IMR-90 (cell line): Measurements from ENCODE around the gene KCNIP1. TPM values are rescaled to one million over a fixed set of nuclear protein-coding genes. Genes with fewer than 3 reads are reported as not detected.

Experiments used
- ATAC-seq: fragments of 200-7000 bp; cut with Tn5 transposase; 2 replicates; pipeline ENCODE4 v1.9.1; 2020; ENCODE audit warnings: low read depth, mild to moderate bottlenecking, moderate library complexity
- BruUV-seq: library from RNA; stranded (reverse); fragments of 400-500 nt; replicated peaks from 2 replicates; lab custom pipeline; 2021; lab: Mats Ljungman, UMichigan
- CTCF ChIA-PET: fragments of 300-600 bp; formaldehyde crosslinking; extraction: SDS; loops from one replicate; lab custom pipeline; 2021; ENCODE audit warnings: antibody characterized with exemption; lab: Yijun Ruan, JAX
- POLR2A ChIA-PET: fragments of 300-600 bp; sonication (Branson Sonifier 250); formaldehyde crosslinking; loops from one replicate; lab custom pipeline; 2022; ENCODE audit warnings: antibody characterized with exemption; ENCODE audit not compliant: unreplicated experiment; lab: Charles Lee
- DNase-seq: peaks from one replicate; pipeline ENCODE4 v3.0.0; 2013
- H2AFZ ChIP-seq: replicated peaks from 2 replicates; pipeline ENCODE3; 2013; ENCODE audit warnings: low read length, mild to moderate bottlenecking; ENCODE audit not compliant: poor library complexity
- H2AK5ac ChIP-seq: 2 replicates; pipeline ENCODE4 v1.6.1; 2013; ENCODE audit warnings: low read depth, low read length, inconsistent platforms
- H2AK9ac ChIP-seq: replicated peaks from 2 replicates; pipeline ENCODE3; 2013; ENCODE audit warnings: mild to moderate bottlenecking, low read depth, low read length, moderate library complexity; ENCODE audit not compliant: poor library complexity
- H2BK120ac ChIP-seq: 2 replicates; pipeline ENCODE4 v1.6.1; 2013; ENCODE audit warnings: low read depth, low read length, inconsistent platforms
- H2BK15ac ChIP-seq: 3 replicates; pipeline ENCODE4 v1.6.1; 2013; ENCODE audit warnings: low read depth, low read length, inconsistent platforms
- H2BK20ac ChIP-seq: 2 replicates; pipeline ENCODE4 v1.6.1; 2013; ENCODE audit warnings: low read depth, mild to moderate bottlenecking, inconsistent platforms, low read length, moderate library complexity
- H2BK5ac ChIP-seq: 2 replicates; pipeline ENCODE4 v1.6.1; 2013; ENCODE audit warnings: mild to moderate bottlenecking, low read depth, low read length, inconsistent platforms; ENCODE audit not compliant: poor library complexity, severe bottlenecking
- H3K14ac ChIP-seq: replicated peaks from 2 replicates; pipeline ENCODE4 v1.6.1; 2013; ENCODE audit warnings: low read depth, low read length, inconsistent platforms
- H3K18ac ChIP-seq: 2 replicates; pipeline ENCODE4 v1.6.1; 2013; ENCODE audit warnings: low read depth, low read length, control low read depth
- H3K23ac ChIP-seq: 2 replicates; pipeline ENCODE4 v1.6.1; 2013; ENCODE audit warnings: low read depth, low read length, inconsistent platforms
- H3K27ac ChIP-seq: 2 replicates; pipeline ENCODE4 v1.5.1; 2013; ENCODE audit warnings: mild to moderate bottlenecking, control low read depth, low read length; ENCODE audit not compliant: insufficient read depth
- H3K27me3 ChIP-seq: 2 replicates; pipeline ENCODE4 v1.6.1; 2013; ENCODE audit warnings: low read length; ENCODE audit not compliant: control insufficient read depth, insufficient read depth
- H3K36me3 ChIP-seq: 2 replicates; pipeline ENCODE4 v1.6.1; 2013; ENCODE audit warnings: low read length, mixed read lengths; ENCODE audit not compliant: control insufficient read depth, insufficient read depth
- H3K4ac ChIP-seq: 2 replicates; pipeline ENCODE4 v1.6.1; 2013; ENCODE audit warnings: low read depth, low read length, inconsistent platforms
- H3K4me1 ChIP-seq: 2 replicates; pipeline ENCODE4 v1.6.1; 2013; ENCODE audit warnings: low read length, mixed read lengths; ENCODE audit not compliant: control insufficient read depth, insufficient read depth
- H3K4me2 ChIP-seq: 2 replicates; pipeline ENCODE4 v1.6.1; 2013; ENCODE audit warnings: low read depth, mild to moderate bottlenecking, control low read depth, low read length, moderate library complexity
- H3K4me3 ChIP-seq: 2 replicates; pipeline ENCODE4 v1.5.1; 2013; ENCODE audit warnings: low read depth, mild to moderate bottlenecking, control low read depth, low read length, moderate library complexity; ENCODE audit not compliant: insufficient read depth
- H3K56ac ChIP-seq: 2 replicates; pipeline ENCODE4 v1.6.1; 2013; ENCODE audit warnings: low read length, inconsistent platforms; ENCODE audit not compliant: insufficient read depth; ENCODE audit errors: extremely low read depth
- H3K79me1 ChIP-seq, 2 experiments: 2 replicates each; pipeline ENCODE4 v1.6.1; 2013; ENCODE audit warnings: low read length in 2 of 2, inconsistent platforms in 1 of 2, low read depth in 1 of 2
- H3K9ac ChIP-seq: 2 replicates; pipeline ENCODE4 v1.6.1; 2013; ENCODE audit warnings: low read depth, low read length, control low read depth
- H3K9me1 ChIP-seq: 2 replicates; pipeline ENCODE4 v1.6.1; 2013; ENCODE audit warnings: low read length, inconsistent platforms; ENCODE audit not compliant: insufficient read depth
- H3K9me3 ChIP-seq: 2 replicates; pipeline ENCODE4 v1.6.1; 2013; ENCODE audit warnings: low read length; ENCODE audit not compliant: control insufficient read depth, insufficient read depth
- H4K20me1 ChIP-seq: 2 replicates; pipeline ENCODE4 v1.6.1; 2013; ENCODE audit warnings: low read length, inconsistent platforms; ENCODE audit not compliant: insufficient read depth
- H4K5ac ChIP-seq: 2 replicates; pipeline ENCODE4 v1.6.1; 2013; ENCODE audit warnings: mild to moderate bottlenecking, low read depth, low read length, control low read depth
- H4K8ac ChIP-seq, 2 experiments: 2 replicates each; pipeline ENCODE4 v1.6.1; 2013; ENCODE audit warnings: low read depth in 2 of 2, low read length in 2 of 2, control low read depth in 1 of 2, inconsistent platforms in 1 of 2
- H4K91ac ChIP-seq: 2 replicates; pipeline ENCODE4 v1.6.1; 2013; ENCODE audit warnings: low read depth, low read length, inconsistent platforms; ENCODE audit not compliant: insufficient read depth
- CEBPB ChIP-seq: IDR thresholded peaks from 2 replicates; pipeline ENCODE4 v1.6.1; 2012; ENCODE audit warnings: low read depth, low read length, improper control_type of control experiment
- CHD1 ChIP-seq: IDR thresholded peaks from 2 replicates; pipeline ENCODE4 v1.6.1; 2012; ENCODE audit warnings: low read depth, low read length, improper control_type of control experiment
- MAZ ChIP-seq: IDR thresholded peaks from 2 replicates; pipeline ENCODE4 v1.6.1; 2012; ENCODE audit warnings: low read depth, mild to moderate bottlenecking, low read length, improper control_type of control experiment, moderate library complexity, borderline replicate concordance
- WGBS, 2 experiments: methylation state at CpG; one replicate each; pipeline versions ENCODE4 v1.1.5 to v1.1.7; 2013; ENCODE audit warnings: missing lambda C conversion rate in 2 of 2; ENCODE audit not compliant: insufficient read length in 1 of 2; ENCODE audit errors: extremely low coverage in 2 of 2; 5-methylcytosine and 5-hydroxymethylcytosine counted together
- dilution Hi-C: fragments of 300-500 bp; cut with HindIII; formaldehyde crosslinking; loops from one replicate; pipeline ENCODE4 v1.14.3; 2018; ENCODE audit warnings: low sequenced_read_pairs; ENCODE audit not compliant: unreplicated experiment
- in situ Hi-C: fragments of 300-500 bp; cut with MboI; formaldehyde crosslinking; loops from 3 replicates; pipeline ENCODE4 v1.14.3; 2019; ENCODE audit warnings: low sequenced_read_pairs, inconsistent platforms, mixed read lengths
- intact Hi-C: fragments of 100-400 bp; cut with micrococcal nuclease; formaldehyde crosslinking; loops from 2 replicates; pipeline ENCODE4 v1.10.0; 2022
- polyA plus RNA-seq, 3 experiments: library from polyadenylated mRNA; depleted of rRNA; stranded (reverse); fragments of >200 nt; gene quantifications; 2 replicates each; pipeline ENCODE4 v1.2.3, GENCODE V29; 2012; ENCODE audit warnings: low replicate concordance in 1 of 3
- total RNA-seq: library from RNA; depleted of rRNA; stranded (reverse); fragments of >200 nt; gene quantifications from 2 replicates; pipeline ENCODE4 v1.2.3, GENCODE V29; 2012
- TF ChIP-seq, protein P1 (sequence below): fragments of 150-350 bp; IDR thresholded peaks from 2 replicates; pipeline ENCODE4 v1.6.1; 2017; ENCODE audit warnings: mild to moderate bottlenecking, antibody characterized with exemption, low read length, low read depth
- TF ChIP-seq, protein P2 (sequence below): conservative IDR thresholded peaks from 2 replicates; pipeline ENCODE4 v1.5.1; 2012; ENCODE audit warnings: mild to moderate bottlenecking, low read depth, low read length, improper control_type of control experiment

Gene KCNIP1
- total and polyA plus RNA-seq, 2 of the 4 experiments (the other 2 are of a cell fraction), result not detected

GRCh38 chr5:170720984-170721383 is 217.2 kb downstream of the KCNIP1 start:
- Histone ChIP-seq H3K4me3 (no peak overlapping the region), H3K9me3 (no peaks in the 10 kb centered on the region), H3K36me3 (no peaks in the 10 kb centered on the region), H4K91ac (no peak overlapping the region), H3K4me2 (no peak overlapping the region), H4K5ac (no peak overlapping the region), H3K14ac (no peak overlapping the region), H3K27ac (no peak overlapping the region), H3K27me3 (peaks cover 3% of the 10 kb centered on the region), H3K9me1 (no peaks in the 10 kb centered on the region), H4K8ac (no peak overlapping the region), H3K9ac (no peak overlapping the region), H3K18ac (no peak overlapping the region), H2AK9ac (no peak overlapping the region), H3K56ac (no peak overlapping the region), H2BK120ac (no peak overlapping the region), H3K4me1 (no peaks in the 10 kb centered on the region), H2BK15ac (no peak overlapping the region), H3K4ac (no peak overlapping the region), H2AK5ac (no peak overlapping the region), H4K20me1 (no peaks in the 10 kb centered on the region), H3K79me1 (no peaks in the 10 kb centered on the region), H2BK20ac (no peak overlapping the region), H2BK5ac (no peak overlapping the region), H3K23ac (no peak overlapping the region), H2AFZ (no peak overlapping the region)
- intact Hi-C loops, result no loop called here
- BruUV-seq, result no TSS peak
- DNase-seq, result no peak
- CTCF ChIA-PET, result no interaction called here
- ATAC-seq, result no peak
- POLR2A ChIA-PET, result no interaction called here
- WGBS, 2 experiments, result no CpG with 5 or more reads among the region's 1 CpG
- in situ Hi-C loops, result no loop called here
- no peak for TF ChIP-seq CHD1
- TF ChIP-seq, protein P1, sequence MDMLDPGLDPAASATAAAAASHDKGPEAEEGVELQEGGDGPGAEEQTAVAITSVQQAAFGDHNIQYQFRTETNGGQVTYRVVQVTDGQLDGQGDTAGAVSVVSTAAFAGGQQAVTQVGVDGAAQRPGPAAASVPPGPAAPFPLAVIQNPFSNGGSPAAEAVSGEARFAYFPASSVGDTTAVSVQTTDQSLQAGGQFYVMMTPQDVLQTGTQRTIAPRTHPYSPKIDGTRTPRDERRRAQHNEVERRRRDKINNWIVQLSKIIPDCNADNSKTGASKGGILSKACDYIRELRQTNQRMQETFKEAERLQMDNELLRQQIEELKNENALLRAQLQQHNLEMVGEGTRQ, result no peak
- TF ChIP-seq, protein P2, sequence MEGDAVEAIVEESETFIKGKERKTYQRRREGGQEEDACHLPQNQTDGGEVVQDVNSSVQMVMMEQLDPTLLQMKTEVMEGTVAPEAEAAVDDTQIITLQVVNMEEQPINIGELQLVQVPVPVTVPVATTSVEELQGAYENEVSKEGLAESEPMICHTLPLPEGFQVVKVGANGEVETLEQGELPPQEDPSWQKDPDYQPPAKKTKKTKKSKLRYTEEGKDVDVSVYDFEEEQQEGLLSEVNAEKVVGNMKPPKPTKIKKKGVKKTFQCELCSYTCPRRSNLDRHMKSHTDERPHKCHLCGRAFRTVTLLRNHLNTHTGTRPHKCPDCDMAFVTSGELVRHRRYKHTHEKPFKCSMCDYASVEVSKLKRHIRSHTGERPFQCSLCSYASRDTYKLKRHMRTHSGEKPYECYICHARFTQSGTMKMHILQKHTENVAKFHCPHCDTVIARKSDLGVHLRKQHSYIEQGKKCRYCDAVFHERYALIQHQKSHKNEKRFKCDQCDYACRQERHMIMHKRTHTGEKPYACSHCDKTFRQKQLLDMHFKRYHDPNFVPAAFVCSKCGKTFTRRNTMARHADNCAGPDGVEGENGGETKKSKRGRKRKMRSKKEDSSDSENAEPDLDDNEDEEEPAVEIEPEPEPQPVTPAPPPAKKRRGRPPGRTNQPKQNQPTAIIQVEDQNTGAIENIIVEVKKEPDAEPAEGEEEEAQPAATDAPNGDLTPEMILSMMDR, result no peak
- no peak for TF ChIP-seq MAZ
- TF ChIP-seq CEBPB, result no peak
- dilution Hi-C loops, result no loop called here
